NCI-H2029 treated with DMSO at 0.1 percent for 48 hours (cell line): ENCODE data around the gene PPT2.
"Not testable (repeated sequence)": the region's sequence is repeated elsewhere in the genome, so short reads cannot be mapped to it uniquely, and the experiment has no call there.

Experiments
- DNase-seq: peaks from one replicate; lab custom pipeline; 2025; lab: John Stamatoyannopoulos, UW

PPT2 gene

DNA sequence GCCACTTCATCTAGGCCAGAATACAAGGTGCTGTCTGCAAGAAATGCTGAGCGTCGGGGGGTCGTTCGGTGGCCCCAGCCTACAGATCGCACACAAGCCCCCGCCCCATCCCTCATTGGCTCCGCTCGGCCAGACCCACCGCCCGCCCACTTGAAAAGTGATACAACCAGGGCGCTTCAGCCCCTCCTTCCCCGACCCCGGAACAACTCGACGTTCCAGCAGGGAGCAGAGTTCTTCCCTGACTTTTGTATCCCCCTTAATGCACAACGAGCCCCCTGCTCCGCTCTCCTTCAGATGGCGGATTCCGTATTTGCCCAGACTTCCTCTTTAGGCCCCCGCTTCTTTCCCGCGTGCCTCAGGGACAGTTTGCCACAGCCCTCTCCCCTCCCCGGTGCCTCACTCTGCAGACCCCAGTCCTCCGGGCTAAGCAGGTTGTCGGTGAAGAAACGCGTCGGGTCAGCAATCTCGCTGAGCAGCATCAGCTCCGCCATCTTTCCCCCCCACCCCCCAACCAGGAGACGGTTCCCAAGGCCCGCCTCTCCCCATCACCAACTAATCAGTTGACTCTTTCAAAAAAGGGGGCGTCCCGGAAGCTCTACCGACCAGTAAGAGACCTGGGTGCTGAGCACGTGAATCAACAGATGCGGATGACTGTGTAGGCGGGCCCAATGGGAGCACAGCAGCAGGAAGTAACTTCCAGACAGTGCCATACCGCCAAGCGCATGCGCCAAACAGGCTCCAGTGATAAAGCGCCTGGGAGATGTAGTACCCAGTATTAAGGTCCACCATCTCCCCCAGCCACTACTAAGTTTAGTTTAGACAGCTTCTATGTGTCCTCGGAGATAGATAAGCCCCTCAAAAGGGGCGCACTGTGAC lies 26.0 kb upstream of the PPT2 start, which contains the start of gene ATF6B:
Gene ATF6B (minus strand): TSS at position 530 of the 876 bp plus-strand sequence. CDS start 39 bp downstream, at position 491.
- peak; percentile 98 for DNase-seq

DNA sequence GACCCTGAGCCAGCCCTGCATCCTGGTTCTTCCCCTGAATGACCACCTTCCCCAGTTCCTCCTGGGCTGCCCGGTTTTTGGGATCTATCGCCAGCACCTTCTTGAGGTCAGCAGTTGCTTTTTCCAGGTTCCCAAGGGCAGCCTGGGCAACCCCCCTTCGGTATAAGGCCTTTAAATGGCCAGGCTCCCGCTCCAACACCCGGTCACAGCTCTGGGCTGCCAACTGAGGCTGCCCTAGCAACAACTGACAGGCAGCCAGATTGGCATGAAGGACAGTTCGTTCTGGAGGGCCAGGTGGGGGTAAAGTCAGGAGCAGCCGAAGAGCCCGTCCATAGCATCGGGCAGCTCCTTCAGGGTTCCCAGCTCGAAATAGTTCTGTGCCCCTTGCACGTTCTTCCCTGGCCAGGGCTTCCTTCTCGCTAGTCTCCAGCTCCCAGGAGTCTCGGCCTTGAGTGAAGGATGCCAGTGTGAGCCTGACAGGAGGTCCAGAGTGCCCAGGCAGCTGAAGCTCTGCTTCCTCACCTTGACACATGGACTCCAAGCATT lies 25.1 kb upstream of the PPT2 start:
- no peak for DNase-seq

DNA sequence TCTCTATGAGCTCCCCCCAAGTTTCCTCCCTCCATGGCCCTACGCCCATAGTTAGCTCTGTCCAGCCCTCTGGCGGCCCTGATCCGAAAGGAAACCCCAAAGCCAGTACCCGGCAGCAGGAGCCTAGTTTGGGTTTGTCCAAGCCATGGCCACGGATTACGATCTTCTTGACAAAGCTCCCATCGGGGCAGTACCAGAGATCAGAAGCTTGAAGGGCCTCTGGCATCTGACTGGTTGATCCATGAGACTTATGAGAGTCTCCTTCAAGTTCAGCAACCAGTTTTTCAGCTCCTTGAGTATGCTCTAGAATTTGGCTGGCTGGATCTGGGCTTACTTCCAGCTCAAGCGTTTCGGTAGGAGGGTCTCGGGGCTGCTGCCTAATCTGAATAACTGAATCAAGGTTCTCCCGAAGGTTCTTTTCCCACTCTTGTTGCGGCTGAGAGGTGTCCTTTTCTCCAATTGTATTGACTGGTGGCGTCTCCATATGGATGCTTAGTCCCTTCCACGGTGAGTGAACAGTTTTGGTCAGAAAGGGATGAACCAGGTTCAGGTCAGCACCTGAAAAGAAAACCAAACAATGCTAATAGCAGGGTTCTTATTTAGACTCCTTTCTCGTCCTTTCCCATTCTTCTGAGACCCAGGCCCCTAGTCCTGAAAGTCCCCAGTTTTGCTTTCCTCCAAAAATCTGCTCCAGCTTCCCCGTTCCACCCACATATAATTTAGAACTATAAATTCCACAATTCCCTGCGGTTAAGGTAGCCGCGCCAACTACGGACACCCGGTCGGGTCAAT lies 24.4 kb upstream of the PPT2 start:
- no peak for DNase-seq

DNA sequence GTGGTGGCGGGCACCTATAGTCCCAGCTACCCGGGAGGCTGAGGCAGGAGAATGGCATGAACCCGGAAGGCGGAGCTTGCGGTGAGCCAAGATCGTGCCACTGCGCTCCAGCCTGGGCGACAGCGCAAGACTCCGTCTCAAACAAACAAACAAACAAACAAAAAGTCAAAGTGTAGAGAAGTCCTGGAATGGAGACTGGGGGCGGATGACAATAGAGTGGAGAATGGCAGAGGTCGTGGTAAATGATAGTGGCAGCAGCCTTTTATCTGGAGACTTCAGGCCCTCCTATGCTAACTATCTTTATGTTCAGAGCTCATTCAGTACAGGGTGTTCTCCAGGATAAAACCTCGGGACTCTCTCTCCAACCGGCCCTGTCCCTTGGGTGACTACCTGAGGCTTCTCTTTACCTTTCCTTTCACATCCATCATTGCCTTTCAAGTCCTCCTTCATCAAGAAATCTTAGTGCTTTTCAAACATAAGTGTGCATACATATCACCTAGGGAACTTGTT lies 22.4 kb upstream of the PPT2 start:
- DNase-seq, result no peak

DNA sequence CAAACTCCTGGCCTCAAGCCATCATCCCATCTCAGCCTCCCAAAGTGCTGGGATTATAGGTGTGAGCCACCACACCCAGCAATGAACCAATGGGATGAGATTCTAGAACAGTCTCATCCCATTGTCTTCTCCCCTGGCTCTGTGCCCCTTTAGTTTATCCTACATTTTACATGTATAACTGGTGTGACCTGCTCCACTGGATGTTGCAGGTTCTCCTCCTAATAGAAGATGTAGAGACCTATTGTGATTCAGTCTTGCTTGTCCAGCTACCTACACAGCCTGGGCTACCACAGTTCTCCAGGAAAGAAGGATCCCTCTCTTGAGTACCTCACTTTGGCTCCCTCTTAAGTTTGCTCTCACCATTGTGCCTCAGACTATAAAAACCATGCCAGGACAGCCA lies 21.8 kb upstream of the PPT2 start:
- no peak for DNase-seq

DNA sequence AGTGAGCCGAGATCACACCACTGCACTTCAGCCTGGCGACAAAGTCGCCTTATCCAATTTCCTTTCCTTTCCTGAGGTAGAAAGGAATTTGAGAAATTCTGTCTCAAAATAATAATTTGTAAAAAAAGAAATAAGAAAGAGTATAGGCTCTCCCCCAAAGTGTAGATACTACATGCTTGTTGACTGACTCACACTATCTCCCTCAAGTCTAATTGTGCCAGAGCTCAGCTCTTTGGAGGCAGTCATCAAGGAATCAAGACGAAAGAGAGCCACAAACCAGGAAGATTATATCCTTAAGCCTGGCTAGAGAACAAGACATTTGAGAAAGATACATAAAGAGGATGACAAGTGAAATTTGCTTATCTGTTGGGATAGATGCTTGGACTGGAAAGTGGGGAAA lies 20.2 kb upstream of the PPT2 start:
- no peak for DNase-seq

DNA sequence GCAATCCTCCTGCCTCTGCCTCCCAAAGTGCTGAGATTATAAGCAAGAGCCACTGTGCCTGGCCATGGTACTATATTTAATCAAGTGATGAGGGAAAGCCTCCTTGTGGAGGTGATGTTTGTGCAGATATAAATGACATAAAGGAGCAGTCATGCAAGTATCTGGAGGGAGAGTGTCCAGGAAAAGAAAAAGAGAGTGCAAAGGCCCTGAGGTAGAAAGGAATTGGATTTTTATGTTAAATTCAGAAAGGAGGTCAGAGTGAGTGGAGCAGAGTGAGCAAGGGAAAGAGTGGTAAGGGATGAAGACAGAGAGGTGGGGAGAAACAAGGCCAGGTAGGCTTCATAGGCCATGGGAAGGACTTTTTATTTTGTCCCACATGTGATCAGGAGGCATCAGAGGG lies 16.5 kb upstream of the PPT2 start:
- no peak for DNase-seq

DNA sequence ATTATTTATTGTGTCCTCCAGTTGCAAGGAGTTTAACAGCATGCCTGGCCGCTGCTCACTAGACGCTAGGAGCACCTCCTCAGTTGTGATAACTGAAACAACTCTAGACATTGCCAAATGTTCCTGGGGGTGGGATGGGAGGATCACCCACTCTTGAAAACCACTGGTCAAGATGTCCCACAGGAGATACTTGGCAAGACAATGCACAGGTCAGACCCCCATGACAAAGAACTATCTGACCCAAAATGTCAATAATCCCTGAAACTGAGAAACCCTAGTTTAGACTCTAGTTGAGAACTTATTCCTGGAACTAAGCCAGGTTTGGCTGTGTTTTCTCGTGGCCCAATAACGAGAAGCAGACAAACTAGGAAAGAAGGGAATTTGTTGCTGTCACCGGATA lies 14.4 kb upstream of the PPT2 start:
- no peak for DNase-seq

DNA sequence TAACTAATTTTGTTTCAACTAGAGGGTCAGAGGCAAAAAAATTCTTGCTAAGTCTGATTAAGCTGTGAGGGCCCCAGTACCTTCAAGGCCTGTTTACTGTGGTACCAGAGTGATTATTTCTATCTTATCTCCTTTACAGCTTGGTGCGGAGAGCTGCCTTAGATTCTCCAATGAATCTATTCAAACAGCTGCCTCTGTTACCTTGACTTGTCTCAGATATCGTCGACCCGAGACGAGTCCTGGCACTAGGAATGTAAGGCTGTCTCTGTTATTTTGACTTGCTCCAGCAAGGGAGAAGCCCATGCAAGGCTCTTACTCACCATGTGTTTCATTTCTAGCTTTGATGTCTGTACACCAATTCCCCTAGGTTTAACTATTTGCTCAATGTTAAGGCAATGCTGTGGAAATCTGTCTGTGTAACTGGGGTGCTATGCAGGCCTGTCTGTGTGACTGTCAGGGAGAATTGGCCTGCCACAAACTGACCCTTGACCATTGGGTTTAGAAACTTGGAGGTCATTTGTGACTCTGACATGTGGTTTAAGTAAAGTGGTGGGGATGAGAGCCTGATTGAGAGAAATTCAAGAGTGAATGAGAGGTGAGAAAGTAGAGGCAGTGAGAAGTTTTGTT lies 13.4 kb upstream of the PPT2 start:
- no peak for DNase-seq

DNA sequence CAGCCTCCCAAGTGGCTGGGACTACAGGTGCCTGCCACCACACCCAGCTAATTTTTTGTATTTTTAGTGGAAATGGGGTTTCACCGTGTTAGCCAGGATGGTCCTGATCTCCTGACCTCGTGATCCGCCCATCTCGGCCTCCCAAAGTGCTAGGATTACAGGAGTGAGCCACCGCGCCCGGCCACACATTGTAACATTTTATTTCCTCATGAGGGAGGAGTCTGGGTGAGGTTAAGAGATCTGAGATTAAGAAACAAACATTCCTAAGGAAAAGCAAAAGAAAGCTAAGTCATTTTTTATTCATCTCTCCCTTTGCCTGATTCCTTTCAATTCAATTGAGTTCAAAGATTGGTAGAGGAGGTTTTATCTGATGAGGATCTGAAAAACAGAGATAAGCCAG lies 9.7 kb upstream of the PPT2 start:
- DNase-seq, result not testable (repeated sequence)

DNA sequence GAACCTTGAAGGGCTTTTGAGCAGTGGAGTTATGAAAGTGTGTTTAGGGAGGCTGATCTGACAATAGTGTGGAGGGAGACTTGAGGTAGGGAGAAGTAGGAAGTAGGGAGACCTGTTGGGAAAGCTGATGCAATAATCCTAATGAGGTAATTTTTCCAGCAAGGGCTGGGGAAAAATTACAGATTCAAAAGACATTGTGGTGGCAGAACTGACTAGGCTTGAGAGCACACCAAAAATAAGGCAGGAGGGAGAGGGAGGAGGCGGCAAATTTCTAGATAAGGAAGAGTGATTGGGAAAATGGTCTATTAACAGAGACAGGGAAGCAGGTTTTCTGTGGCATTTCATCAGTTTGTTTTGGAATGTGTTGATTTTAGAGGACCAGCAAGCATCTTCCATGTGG lies 7.7 kb upstream of the PPT2 start:
- DNase-seq, result no peak

DNA sequence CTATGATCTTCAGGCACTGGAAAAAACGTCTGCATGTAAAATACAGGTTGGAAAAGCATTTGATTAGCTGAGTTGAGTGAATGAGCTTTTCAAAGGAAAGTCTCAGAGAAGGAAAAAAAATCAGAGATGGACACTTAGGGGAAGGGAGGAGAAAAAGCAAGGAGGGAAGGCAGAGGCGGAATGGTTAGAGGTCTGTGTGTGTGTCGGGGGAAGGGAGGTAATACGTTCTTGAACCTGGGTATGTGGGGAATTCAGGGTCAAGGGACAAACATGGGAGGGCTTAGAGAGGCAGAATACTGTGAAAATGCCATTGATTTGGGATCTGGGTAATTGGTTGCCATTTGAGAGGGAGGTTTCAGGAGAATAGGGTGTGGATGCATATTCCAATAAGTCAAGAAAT lies 7.3 kb upstream of the PPT2 start:
- no peak for DNase-seq

DNA sequence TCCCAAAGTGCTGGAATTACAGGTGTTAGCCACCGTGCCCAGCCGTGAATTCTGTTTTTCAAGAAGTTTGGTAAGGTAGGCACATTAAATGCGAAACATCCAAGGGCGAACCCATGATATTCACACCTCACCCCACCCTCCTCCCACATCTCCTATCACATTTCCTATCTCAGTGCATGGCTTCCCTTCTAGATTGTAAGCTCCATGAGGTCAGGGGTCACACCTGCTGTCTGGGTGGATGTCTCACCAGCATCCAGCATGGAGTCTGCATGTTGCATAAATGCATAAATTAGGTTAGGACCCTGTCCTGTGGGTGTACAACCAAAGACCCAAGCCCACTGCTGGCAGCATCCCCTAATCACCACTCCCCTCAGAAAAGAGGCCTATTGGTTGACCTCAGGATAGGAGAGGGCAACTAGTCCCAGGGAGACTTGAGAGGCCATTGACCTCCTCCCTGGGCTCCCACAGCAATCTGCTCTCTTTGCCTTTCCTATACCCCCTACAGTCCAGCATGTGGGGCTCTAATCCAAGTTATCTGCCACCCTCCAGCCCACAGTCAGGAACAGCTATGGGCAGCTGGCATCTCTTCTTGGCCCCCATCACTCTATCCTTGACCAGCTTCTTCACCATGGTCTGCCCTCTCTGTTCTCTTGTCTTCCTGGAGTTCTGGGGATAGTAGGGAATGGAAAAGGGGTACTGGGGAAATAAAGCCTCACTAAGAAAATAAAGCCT lies 6.4 kb upstream of the PPT2 start:
- DNase-seq, result no peak

DNA sequence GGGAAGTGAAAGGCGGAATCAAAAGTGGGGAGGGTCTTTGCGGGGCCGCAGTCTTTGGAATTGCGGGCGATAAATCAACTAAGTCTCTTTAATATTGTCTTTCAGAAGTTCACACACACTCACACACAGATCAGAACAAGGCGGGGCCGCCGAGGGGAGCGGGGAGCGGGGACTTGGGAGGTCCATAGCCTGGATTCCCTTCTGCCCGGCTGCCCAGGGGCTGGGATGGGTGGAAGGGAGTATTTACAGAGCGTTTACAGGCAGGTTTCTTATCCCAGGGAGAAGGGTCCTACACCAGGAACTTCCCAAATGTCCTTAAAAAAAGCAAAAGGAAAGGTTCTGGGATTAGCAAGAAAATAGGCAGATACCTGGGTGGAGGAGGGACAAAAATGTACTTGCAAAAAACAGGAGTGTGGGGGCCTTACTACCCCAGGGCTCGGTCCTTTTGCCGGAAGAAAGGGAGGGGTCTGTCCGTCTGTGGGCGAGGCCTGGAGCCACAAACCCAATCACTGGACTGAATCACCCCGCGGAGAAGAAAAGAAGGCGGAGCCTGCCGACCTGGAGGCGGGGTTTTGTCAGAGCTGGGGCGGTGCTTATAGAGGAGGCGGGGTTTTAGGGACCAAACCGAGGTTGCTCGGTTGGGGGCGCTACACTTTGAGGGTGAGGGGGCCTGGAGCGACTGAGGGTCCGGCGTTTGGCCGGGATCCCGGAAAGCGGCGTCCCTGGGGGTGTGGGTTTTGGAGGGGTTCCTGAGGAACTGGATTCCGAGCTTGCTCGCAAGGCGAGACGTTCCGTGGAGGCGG lies 5.5 kb upstream of the PPT2 start:
- DNase-seq, result no peak

DNA sequence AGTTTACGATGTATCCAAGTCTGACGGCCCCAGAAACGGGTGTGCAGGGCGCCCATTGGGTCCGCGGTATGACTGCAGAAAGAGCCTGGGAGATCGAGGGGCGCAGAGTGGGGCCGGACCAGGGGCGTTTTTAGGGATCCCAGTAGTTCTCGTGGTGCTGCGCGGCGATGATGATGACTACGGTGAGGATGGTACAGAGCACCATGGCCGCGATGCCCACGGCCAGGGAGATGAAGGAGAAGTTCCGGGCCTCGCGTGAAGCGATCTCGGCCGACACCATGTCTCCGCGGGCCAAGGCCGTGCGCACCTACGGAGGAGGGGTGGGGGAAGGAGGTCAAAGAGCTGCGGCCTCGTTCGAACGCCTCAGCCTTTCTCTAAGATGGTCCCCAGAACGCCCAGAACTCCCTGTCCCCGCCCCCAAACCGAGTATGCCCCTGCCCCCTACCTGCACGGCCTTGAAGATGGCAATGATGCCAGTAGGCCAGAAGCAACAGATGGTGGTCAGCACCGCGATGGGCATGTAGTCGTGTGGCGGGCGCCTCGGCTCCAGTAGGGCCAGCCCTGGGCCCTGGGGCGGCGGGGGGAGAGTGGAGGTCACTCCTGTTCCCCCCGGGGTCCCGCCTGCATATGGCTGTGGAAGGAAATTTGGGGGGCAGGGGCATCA lies 4.7 kb upstream of the PPT2 start:
- DNase-seq, result no peak

DNA sequence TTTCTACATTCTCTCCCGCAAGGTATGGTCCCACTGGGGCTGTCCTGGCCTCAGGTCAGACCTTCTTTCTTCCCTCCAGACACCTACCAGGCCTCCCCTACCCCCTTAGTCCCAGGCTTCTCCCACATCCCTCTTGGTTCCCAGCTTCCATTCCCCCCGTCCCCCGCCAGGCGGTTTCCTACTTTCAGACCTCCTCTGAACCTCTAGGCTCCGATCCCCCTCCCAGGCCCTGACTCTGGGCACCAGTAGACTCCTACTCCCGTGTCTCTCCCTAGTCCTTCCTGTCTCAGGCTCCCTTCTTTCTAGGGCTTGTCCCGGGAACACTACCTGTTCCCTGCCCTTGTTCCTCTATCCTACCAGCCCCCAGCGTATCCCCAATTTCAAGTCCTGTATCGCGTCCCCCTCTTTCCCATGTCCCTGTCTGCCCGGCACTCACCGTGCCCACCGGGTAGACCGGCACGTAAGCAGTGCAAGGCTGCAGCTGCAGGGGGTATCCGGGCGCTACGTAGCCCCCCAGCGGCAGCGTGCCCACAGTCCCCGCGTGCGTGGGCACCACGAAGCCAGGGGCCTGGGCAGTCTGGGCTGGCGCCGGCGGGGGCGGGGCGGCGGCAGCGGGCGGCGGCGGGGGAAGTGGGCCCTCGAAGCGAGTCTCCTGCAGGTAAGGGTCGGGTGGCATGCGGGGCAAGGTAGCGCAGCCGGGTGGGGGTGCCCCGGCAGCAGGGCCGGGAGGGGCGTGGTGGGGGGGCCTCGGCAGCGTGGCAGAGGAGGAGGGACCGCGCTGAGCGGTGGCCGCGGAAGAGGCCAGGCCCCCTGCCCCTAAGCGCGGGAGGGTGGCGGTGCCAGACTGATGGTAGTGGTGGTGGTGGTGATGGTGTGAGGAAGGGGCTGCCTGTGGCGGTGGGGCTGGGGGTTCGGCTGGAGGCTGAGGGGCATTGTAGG lies 3.7 kb upstream of the PPT2 start:
- no peak for DNase-seq

DNA sequence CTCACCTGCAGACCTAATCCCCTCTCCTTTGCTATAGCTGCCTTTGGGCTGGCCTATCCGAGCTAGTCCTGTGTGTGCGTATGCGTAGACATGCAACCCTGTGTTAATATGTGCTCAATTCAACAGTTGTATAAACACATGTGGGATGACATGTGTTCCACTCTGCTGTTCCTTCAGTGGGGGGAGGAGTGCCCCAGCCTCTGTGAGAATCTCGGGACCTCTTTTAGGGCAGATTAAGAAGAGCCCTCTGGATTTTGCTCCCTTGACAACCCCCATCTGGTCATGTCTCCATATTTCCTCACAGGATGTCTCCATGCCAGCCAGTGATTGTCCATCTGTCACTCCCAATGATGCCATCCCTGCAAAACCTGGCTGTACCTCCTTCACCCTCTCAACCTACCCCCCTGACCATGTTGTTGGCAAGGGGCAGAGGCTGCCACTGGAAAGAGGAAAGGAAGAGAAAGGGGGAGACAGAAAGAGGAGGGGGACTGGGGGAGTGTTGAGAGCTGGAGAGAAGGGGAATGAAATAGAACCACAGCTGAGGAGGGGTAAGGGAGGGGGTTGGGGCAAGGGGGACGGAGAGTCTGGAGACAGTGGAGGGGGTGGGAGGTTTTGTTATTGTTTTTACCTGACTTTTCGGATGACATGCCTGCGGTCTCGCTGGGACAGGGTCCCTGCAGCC lies 2.6 kb upstream of the PPT2 start:
- no peak for DNase-seq
